HUES48 (cell line): ENCODE results near the gene PREX1.

Experiments
- H3K27ac ChIP-seq: one replicate; pipeline ENCODE4 v1.7.0; 2013; ENCODE audit warnings: low read depth, low read length, inconsistent platforms
- H3K27me3 ChIP-seq: 2 replicates; pipeline ENCODE4 v1.6.1; 2013; ENCODE audit warnings: mild to moderate bottlenecking, low read length; ENCODE audit not compliant: control insufficient read depth, insufficient read depth
- H3K36me3 ChIP-seq: 2 replicates; pipeline ENCODE4 v1.6.1; 2013; ENCODE audit warnings: low read length; ENCODE audit not compliant: control insufficient read depth, insufficient read depth
- H3K4me1 ChIP-seq: 2 replicates; pipeline ENCODE4 v1.6.1; 2013; ENCODE audit warnings: mild to moderate bottlenecking, low read length; ENCODE audit not compliant: control insufficient read depth, insufficient read depth
- H3K4me3 ChIP-seq: 2 replicates; pipeline ENCODE4 v1.5.1; 2013; ENCODE audit warnings: mild to moderate bottlenecking, low read depth, low read length
- H3K9ac ChIP-seq: 2 replicates; pipeline ENCODE4 v1.6.1; 2013; ENCODE audit warnings: mild to moderate bottlenecking, low read depth, low read length, moderate library complexity
- H3K9me3 ChIP-seq: 2 replicates; pipeline ENCODE4 v1.6.1; 2013; ENCODE audit warnings: low read length; ENCODE audit not compliant: control insufficient read depth, insufficient read depth

The PREX1 gene

DNA sequence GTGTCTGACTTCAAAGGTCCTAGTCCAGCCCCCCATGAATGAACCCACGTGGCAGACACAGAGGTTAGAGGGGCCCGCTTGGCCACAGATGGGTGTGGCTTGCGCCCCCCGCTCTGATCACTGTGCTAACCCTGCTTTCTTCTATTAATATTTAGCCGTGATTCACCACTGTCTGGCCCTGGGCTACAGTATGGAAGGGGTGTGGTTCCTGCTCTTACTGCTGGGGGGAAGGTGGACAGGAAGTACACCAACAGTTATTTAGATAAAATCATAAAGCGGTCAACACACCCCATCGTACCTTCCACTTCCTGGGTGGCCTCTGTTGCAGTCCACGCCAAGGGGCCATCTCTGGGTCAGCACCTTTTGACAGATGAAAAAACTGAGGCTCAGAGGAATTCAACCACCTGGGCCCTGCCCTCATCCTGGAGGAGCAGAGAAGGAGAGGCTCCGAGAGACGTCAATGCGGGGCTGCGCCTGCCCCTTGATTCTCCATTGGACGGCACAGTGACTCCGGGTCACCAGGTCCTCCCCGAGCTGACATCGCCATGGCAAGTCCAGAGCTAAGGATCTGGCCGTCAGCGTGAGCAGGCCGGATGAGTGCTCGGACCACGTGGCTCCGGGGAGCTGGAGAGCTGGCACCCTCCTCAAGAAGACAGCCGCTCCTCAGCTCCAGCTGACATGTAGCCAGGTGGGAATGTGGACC, 206.3 kb downstream of the PREX1 start:
- H3K27me3 ChIP-seq = no peaks in the 10 kb centered on the region
- no peaks in the 10 kb centered on the region for H3K9me3 ChIP-seq
- no peak overlapping the region for H3K9ac ChIP-seq
- no peak overlapping the region for H3K27ac ChIP-seq
- H3K4me3 ChIP-seq = no peak overlapping the region
- no peaks in the 10 kb centered on the region; the same call in 1 of the 2 replicates for H3K36me3 ChIP-seq
- 0 out of 2 replicates have a peak, but pooled peaks cover 2% of the 10 kb centered on the region for H3K4me1 ChIP-seq

DNA sequence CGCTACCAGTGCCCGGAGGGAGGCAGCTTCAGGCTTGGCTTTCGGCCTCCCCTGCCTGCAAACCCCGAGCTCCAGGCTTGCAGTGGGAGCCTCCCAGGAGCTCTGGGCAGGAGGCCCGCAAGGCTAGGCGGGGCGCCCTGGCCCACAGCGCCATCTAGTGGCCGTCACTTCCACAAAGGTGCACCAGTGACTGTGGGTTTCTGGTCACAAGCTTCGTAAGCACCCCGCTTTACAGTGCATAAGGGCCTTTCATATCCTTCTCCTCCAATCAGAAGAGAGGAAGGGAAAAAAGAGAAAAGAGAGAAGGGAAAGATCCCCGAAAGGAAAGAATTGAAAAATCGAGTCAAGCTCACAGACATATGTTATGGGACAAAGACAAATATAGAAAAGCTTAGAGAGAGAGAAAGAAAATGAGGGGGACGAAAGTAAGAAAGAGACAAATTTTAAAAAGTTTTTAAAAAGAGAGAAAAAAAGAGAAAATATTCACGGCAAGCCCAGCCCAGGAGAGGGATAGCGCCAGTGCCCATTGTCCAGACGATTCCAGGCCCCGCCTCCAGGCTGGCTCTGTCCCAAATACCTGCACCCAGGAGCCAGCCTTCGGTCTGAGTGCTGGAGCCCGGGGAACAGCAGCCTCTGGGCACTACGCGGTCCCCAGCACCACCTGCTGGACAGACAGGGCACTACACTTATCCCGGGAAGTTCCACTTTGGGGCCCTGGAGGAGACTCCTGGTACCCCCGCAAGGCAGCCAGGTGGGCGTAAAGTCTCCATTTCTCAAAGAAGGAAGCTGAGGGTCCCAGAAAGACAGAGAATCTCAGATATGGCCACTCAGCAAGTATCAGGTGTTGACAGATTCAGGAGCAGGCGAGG, 207.1 kb downstream of the PREX1 start:
- Histone ChIP-seq H3K4me3 (peak overlapping the region; percentile 61), H3K4me1 (0 out of 2 replicates have a peak, but pooled peaks cover 2% of the 10 kb centered on the region), H3K27ac (no peak overlapping the region), H3K27me3 (no peaks in the 10 kb centered on the region), H3K9ac (no peak overlapping the region), H3K9me3 (no peaks in the 10 kb centered on the region), H3K36me3 (no peaks in the 10 kb centered on the region; the same call in 1 of the 2 replicates)

DNA sequence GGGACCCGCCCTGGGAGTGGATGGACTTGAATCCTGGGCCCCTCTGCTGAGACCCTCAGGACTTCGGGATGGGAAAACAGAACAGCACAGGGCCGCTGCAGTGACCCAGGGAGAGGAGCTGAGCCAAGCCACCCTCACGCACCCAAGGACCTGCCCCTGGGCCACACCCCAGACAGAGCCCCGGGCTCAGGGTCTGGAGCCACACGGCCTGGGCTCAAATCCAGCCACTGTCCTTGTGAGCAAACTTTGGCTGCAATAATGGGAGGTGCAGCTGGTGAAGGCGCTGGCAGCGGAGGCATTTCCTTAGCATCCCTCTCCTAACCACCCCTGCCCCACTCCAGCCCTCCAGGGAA, 207.7 kb downstream of the PREX1 start:
- H3K27me3 ChIP-seq = no peaks in the 10 kb centered on the region
- H3K9me3 ChIP-seq = no peaks in the 10 kb centered on the region
- H3K4me3 ChIP-seq = no peak overlapping the region
- no peak overlapping the region for H3K27ac ChIP-seq
- no peak overlapping the region for H3K9ac ChIP-seq
- 0 out of 2 replicates have a peak, but pooled peaks cover 2% of the 10 kb centered on the region for H3K4me1 ChIP-seq
- no peaks in the 10 kb centered on the region; the same call in 1 of the 2 replicates for H3K36me3 ChIP-seq

DNA sequence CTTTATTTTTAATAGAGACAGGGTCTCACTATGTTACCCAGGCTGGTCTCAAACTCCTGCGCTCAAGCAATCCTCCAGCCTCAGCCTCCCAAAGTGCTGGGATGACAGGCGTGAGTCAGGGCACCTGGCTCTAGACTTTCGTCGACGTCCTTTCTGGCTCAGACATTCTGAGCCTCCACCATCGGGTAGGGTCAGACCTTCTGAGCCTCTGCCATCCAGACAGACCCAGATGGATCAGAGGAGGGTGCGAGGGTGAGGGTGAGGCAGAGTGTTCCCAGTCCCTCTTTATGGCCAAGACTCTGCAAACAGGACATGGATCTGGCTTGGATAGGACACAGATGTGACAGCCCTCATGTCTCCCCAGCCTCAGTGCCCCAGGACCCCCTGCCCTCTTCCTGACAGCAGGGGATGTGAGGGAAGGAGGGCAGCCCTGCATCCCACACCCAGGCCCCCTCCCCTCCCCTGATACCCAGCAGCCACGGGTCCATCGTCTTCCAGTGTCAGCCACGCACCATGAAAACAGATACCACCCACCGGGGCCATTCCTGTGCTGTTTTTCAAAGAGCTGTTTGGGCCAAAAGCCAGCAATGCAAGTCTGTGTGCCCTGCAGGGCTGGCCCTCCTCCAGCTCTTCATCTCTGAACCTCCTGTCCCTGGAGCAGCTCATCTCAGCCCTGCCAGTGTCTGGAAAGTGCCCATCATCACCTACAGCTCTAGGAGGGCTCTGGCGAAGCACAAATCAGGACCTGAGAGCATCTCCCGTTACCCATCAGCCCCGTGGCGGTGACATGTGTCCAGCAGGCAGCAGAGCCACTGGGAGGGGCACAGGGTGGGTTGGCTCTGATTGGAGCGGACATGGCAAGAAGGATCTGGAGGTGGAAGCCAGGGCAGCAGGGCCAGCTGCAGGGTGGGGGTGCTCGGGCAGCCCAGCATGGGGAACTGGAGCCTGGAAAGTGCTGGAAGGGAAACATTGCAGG, 208.4 kb downstream of the PREX1 start:
- H3K4me3 ChIP-seq = no peak overlapping the region
- H3K9me3 ChIP-seq = no peaks in the 10 kb centered on the region
- H3K27ac ChIP-seq = no peak overlapping the region
- H3K27me3 ChIP-seq = no peaks in the 10 kb centered on the region
- H3K9ac ChIP-seq = no peak overlapping the region
- H3K36me3 ChIP-seq = no peaks in the 10 kb centered on the region
- H3K4me1 ChIP-seq = 0 out of 2 replicates have a peak, but pooled peaks cover 2% of the 10 kb centered on the region

DNA sequence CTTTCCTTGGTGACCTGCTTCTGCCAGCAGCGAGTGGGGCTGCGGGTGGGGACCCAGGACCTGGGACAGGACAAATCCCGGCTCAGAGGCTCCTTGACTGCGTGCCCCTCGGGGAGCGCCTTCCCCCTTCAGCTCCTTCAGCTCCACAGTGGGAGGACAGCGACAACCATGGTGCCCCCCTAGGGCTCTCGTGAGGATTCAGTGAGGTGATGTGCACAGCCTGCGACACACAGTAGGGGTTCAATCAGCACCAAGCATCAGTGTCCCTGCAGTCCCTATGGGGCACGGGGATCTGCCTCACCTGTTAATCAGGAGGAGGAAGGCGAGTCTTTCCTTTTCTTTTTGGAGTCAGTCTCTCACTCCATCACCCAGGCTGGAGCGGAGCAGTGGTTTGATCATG, 209.2 kb downstream of the PREX1 start:
- no peaks in the 10 kb centered on the region for H3K36me3 ChIP-seq
- H3K4me1 ChIP-seq = 0 out of 2 replicates have a peak, but pooled peaks cover 2% of the 10 kb centered on the region
- no peak overlapping the region for H3K27ac ChIP-seq
- H3K27me3 ChIP-seq = no peaks in the 10 kb centered on the region
- H3K9ac ChIP-seq = no peak overlapping the region
- H3K4me3 ChIP-seq = no peak overlapping the region
- no peaks in the 10 kb centered on the region for H3K9me3 ChIP-seq

DNA sequence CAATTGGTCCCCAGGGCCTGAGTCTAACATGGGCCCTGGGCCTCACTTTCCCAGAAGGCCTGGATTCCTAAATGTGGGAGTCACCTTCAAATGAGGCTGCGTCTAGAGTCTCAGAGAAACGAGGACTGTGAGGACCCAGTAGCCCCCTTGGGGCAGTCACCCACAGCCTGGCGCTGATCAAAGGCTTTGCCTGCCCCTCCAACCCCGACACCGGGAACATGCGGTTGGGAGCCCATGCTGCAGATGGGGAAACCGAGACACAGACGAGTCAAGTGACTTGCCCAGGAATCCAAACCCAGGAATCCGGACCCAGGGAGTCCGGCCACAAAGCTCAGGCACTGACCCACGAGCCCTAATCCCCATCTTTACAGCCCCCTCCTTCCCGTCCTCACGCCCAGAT, 209.7 kb downstream of the PREX1 start:
- H3K36me3 ChIP-seq = no peaks in the 10 kb centered on the region
- H3K4me1 ChIP-seq = 0 out of 2 replicates have a peak, but pooled peaks cover 2% of the 10 kb centered on the region
- H3K9me3 ChIP-seq = no peaks in the 10 kb centered on the region
- H3K4me3 ChIP-seq = no peak overlapping the region
- H3K27ac ChIP-seq = no peak overlapping the region
- no peak overlapping the region for H3K9ac ChIP-seq
- H3K27me3 ChIP-seq = no peaks in the 10 kb centered on the region

DNA sequence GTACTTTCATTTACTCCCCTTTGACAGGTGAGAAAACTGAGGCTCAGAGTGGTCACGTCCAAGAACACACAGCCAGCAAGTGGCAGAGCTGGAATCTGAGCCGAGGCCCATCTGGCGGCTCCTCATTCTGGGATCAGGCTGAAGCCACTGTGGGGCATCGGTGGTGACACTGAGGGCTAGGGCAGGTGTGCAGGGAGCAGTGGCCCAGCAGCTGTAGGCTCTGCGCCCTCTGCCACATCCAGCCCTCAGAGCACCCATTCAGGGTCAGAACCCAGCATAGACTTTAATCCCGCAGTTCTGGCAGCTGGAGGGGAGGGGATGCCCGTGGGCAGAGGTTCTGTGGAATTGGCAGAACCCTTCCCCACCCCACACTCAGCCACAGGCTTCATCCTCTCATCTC, 210.3 kb downstream of the PREX1 start:
- Histone ChIP-seq H3K27ac (no peak overlapping the region), H3K4me3 (no peak overlapping the region)

DNA sequence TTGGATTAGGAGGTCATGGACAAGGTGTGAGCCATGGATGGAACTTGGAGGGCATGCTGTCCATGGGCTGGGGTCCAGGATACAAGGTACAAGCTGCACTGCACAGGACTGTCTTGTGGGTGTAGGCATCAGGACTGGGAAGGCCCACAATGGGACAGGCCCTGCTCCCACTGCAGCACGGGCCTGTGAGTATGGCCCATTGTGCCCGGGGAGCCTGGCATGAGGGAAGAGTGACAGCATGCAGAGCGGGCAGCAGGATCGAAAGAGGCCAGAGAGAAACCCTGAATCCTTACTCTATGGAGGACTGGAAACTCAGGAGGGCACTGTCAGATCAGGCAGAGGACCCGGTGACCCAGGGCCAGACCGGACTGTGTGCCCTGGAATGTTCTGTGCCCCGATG, 211.3 kb downstream of the PREX1 start:
- H3K27me3 ChIP-seq = no peaks in the 10 kb centered on the region
- H3K36me3 ChIP-seq = no peaks in the 10 kb centered on the region
- no peak overlapping the region for H3K9ac ChIP-seq
- H3K9me3 ChIP-seq = no peaks in the 10 kb centered on the region
- H3K27ac ChIP-seq = no peak overlapping the region
- H3K4me3 ChIP-seq = no peak overlapping the region
- 0 out of 2 replicates have a peak, but pooled peaks cover 2% of the 10 kb centered on the region for H3K4me1 ChIP-seq

More for the DNA sequence above, 210.3 kb downstream of the PREX1 start:
- H3K4me1 ChIP-seq = 0 out of 2 replicates have a peak, but pooled peaks cover 2% of the 10 kb centered on the region
- H3K27me3 ChIP-seq = no peaks in the 10 kb centered on the region
- H3K36me3 ChIP-seq = no peaks in the 10 kb centered on the region
- no peak overlapping the region for H3K9ac ChIP-seq
- no peaks in the 10 kb centered on the region for H3K9me3 ChIP-seq

DNA sequence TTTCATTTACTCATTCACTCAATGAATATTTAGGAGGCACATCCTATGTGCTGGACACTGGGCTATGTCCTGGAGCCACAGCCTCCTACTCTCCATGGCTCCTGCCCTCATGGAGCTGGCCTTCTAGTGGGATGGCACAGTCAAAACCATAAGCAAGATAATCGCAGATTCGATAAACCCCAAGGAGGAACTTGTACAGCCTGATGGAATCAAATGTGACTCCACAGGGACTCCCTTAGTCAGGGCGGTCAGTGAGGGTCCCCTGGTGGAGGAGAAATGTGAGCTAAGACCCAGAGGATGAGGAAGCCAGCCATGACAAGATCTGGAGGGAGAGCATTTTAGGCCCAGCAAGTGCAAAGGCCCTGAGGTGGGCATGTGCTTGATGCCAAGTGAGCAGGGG, 211.9 kb downstream of the PREX1 start:
- Histone ChIP-seq H3K9ac (no peak overlapping the region), H3K4me3 (no peak overlapping the region), H3K27me3 (no peaks in the 10 kb centered on the region), H3K27ac (no peak overlapping the region), H3K36me3 (no peaks in the 10 kb centered on the region), H3K4me1 (0 out of 2 replicates have a peak, but pooled peaks cover 2% of the 10 kb centered on the region), H3K9me3 (no peaks in the 10 kb centered on the region)

DNA sequence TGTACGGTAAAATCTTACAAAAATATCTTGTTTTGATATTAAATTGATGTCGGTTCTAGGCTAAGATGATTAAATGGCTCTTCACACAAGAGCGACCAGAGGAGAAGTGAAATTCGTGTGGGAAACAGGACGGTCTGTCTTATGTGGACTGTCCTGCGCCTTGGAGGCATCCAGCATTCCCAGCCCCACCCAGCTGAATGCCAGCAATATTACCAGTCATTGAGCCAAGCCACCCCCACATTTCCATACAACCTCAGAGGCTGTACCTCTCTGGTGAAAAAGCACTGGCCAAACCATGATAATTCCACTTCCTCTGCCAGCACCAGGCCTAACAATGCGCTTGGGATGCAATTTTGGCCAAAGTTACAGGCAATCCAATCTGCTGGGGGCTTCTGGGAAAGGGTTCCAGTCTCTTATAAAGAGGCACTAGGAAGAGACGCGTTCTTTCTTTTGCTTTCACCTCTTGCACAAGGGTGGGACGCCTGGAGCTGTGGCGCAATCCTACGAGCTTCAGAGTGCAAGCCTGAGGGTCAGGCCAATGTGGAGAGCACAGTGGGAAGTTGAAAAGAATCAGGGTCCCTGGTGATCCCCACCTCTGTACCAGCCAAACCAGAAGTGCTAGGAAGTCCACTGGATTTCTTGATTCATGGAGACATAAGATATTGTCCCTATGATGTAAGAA, 213.1 kb downstream of the PREX1 start:
- H3K4me1 ChIP-seq = peaks cover 2% of the 10 kb centered on the region; the same call in 1 of the 2 replicates
- no peaks in the 10 kb centered on the region for H3K36me3 ChIP-seq
- no peak overlapping the region for H3K4me3 ChIP-seq
- H3K9me3 ChIP-seq = no peaks in the 10 kb centered on the region
- no peak overlapping the region for H3K9ac ChIP-seq
- no peaks in the 10 kb centered on the region for H3K27me3 ChIP-seq
- H3K27ac ChIP-seq = no peak overlapping the region
